ENCODE measurements around the gene SRSF2. TPM values are rescaled to one million over a fixed set of nuclear protein-coding genes. Genes with fewer than 3 reads are reported as not detected.

The SRSF2 gene
- total and polyA plus RNA-seq, 9 of the 15 experiments (the other 6 are each of a cell fraction or from before 2014, with no cell fraction given) = 161 to 583 (median 393) TPM

- Histone ChIP-seq H3K9me1 (ENCODE audit: control insufficient read depth, insufficient read depth, low read length) (no peaks in the 10 kb centered on the region), H3K27ac (ENCODE audit: extremely low read depth, low read depth, low read length) (peak overlapping the region; percentile 94), H3K4me1 (replicated peaks in 1 of 2; ENCODE audit: control insufficient read depth in 2 of 2, insufficient read depth in 2 of 2, low read length in 2 of 2) (peaks cover 5 to 20% of the 10 kb centered on the region in 2 experiments), H3K79me2 (ENCODE audit: control insufficient read depth, insufficient read depth, low read length) (peaks cover 87% of the 10 kb centered on the region), H3K4me3 (peak overlapping the region; percentile 91), H3K4me2 (ENCODE audit: insufficient read depth, low read length) (peak overlapping the region; percentile 85), H3K9ac (ENCODE audit: insufficient read depth in 1 of 2, low read depth in 2 of 2, low read length in 2 of 2) (peak overlapping the region; percentile 58 to 94; a peak in 3 of 4 replicates), H3K9me3 (replicated peaks; ENCODE audit: control insufficient read depth, insufficient read depth, low read depth, low read length) (no peaks in the 10 kb centered on the region), H3K36me3 (ENCODE audit: control insufficient read depth, insufficient read depth, low read length) (peaks cover 60% of the 10 kb centered on the region), H4K20me1 (replicated peaks; ENCODE audit: control insufficient read depth, insufficient read depth, low read length) (peaks cover 31% of the 10 kb centered on the region), H3K27me3 (ENCODE audit: control insufficient read depth in 2 of 2, insufficient read depth in 2 of 2, low read length in 2 of 2) (no peaks in the 10 kb centered on the region), H2AFZ (ENCODE audit: low read depth, low read length) (no peak overlapping the region)
- 0% methylated on average over 5 of the region's 5 CpGs for WGBS (ENCODE audit: insufficient coverage, low coverage, missing lambda C conversion rate)
- peak in 1 of 4 experiments; percentile 49 for DNase-seq (ENCODE audit: extremely low read depth in 1 of 4, low spot score in 3 of 4)
- no TSS peak for BruUV-seq (replicated peaks)
- intact Hi-C loops (cut with micrococcal nuclease) = no loop called here
- ChIA-PET CTCF (ENCODE audit: low intra/inter-chr PET ratio) (no interaction called here), POLR2A (interaction anchor here (0.6 to 8.5 kb wide), 18 partner anchors 8 to 1203 kb away, joined by 3 to 75 read pairs (median 3); partner anchors contain the start of genes JMJD6 and METTL23)
- no peak for FAIRE-seq
- in situ Hi-C loops (cut with MboI) = no loop called here
- no peak for ATAC-seq
- TF ChIP-seq MYC (IDR thresholded peaks at IDR 0.05; ENCODE audit: low read depth, low read length) = peak; percentile 60
- no peak for TF ChIP-seq MYC (CRISPR knock-in tag; IDR thresholded peaks at IDR 0.05; ENCODE audit: borderline replicate concordance, low read depth)
- TF ChIP-seq ZNF184 (CRISPR knock-in tag; IDR thresholded peaks at IDR 0.05) = no peak
- peak; percentile 26; the same call in 1 of the 2 replicates for TF ChIP-seq POLR2A (conservative IDR thresholded peaks at IDR 0.05)
- TF ChIP-seq ZNF668 (CRISPR knock-in tag; IDR thresholded peaks at IDR 0.05) = no peak
- TF ChIP-seq ZNF449 (CRISPR knock-in tag; IDR thresholded peaks at IDR 0.05) = no peak
- TF ChIP-seq TGIF2 (CRISPR knock-in tag; IDR thresholded peaks at IDR 0.05) = peak; percentile 57; the same call in 1 of the 2 replicates
- no peak for TF ChIP-seq NONO (IDR thresholded peaks at IDR 0.05; ENCODE audit: low read depth in 2 of 2, low read length in 1 of 2)
- TF ChIP-seq NKRF (IDR thresholded peaks at IDR 0.05; ENCODE audit: borderline replicate concordance) = peak; percentile 63; the same call in 1 of the 2 replicates
- no peak for TF ChIP-seq ZNF395 (CRISPR knock-in tag; IDR thresholded peaks at IDR 0.05)
- TF ChIP-seq THRB (CRISPR knock-in tag; conservative IDR thresholded peaks at IDR 0.05) = no peak
- TF ChIP-seq ARID2 (IDR thresholded peaks at IDR 0.05) = no peak
- TF ChIP-seq U2AF1 (optimal IDR thresholded peaks at IDR 0.05; ENCODE audit: low read depth, low read length) = peak; percentile 62
- peak in 1 of 2 experiments; percentile 78; a peak in 1 of 4 replicates for TF ChIP-seq SIN3A (IDR thresholded peaks at IDR 0.05; ENCODE audit: borderline replicate concordance in 2 of 2, control insufficient read depth in 1 of 2, low read depth in 2 of 2, low read length in 2 of 2)
- TF ChIP-seq HNRNPK (IDR thresholded peaks at IDR 0.05; ENCODE audit: low read depth, low read length, poor library complexity, severe bottlenecking) = no peak
- TF ChIP-seq POLR2B (IDR thresholded peaks at IDR 0.05; ENCODE audit: low read depth, partially characterized antibody) = peak; percentile 30
- no peak for TF ChIP-seq NCOA6 (IDR thresholded peaks at IDR 0.05)
These were observed 2.1 kb downstream of the SRSF2 start for GRCh38 chr17:76735006-76735405.

Measured in K562 (cell line).